Astrocyte (in vitro differentiated cells and primary cell): ENCODE data around the gene ABTB2.

Experiments used
- CTCF ChIP-seq: IDR thresholded peaks from 2 replicates; pipeline ENCODE4 v1.5.1; 2011; ENCODE audit warnings: low read depth, mild to moderate bottlenecking, inconsistent platforms, low read length, moderate library complexity; ENCODE audit not compliant: insufficient read depth
- EZH2 ChIP-seq: IDR thresholded peaks from 2 replicates; pipeline ENCODE4 v1.6.1; 2012; ENCODE audit warnings: mild to moderate bottlenecking, low read length, inconsistent platforms; ENCODE audit not compliant: insufficient read depth

- TF ChIP-seq CTCF = no peak
- no peak for TF ChIP-seq EZH2
Observed at GRCh38 chr11:34341931-34342533, 15.8 kb downstream of the ABTB2 start.
